Lung (tissue), 12 donors: Measurements from ENCODE around the gene CACUL1. TPM values are rescaled to one million over a fixed set of nuclear protein-coding genes. Genes with fewer than 3 reads are reported as not detected.

ENCODE experiments used
- ATAC-seq: fragments of 200-7000 bp; cut with Tn5 transposase; one replicate; pipeline ENCODE4 v1.9.1; 2020; ENCODE audit warnings: moderate number of reproducible peaks; ENCODE audit not compliant: insufficient read depth, low FRiP score
- DNase-seq, 3 donors: peaks; one replicate each; pipeline ENCODE4 v3.0.0-alpha.2; 2013 to 2017
- H3K27ac ChIP-seq, 2 donors: one replicate each; pipeline ENCODE4 v1.5.1; 2013; ENCODE audit warnings: mild to moderate bottlenecking in 2 of 2, moderate library complexity in 2 of 2, control low read depth in 1 of 2, inconsistent platforms in 1 of 2, low read depth in 1 of 2, low read length in 1 of 2
- H3K27me3 ChIP-seq, 3 donors: one replicate each; pipeline ENCODE4 v1.5.1; 2013; ENCODE audit warnings: low read length in 2 of 3; ENCODE audit not compliant: control insufficient read depth in 3 of 3, insufficient read depth in 3 of 3
- H3K36me3 ChIP-seq, 4 donors: one replicate each; pipeline ENCODE4 v1.5.1; 2013; ENCODE audit warnings: low read length in 4 of 4, mild to moderate bottlenecking in 1 of 4, moderate library complexity in 1 of 4; ENCODE audit not compliant: control insufficient read depth in 4 of 4, insufficient read depth in 4 of 4
- H3K4me1 ChIP-seq, 5 donors: one replicate each; pipeline ENCODE4 v1.5.1; 2013; ENCODE audit warnings: low read length in 5 of 5, mild to moderate bottlenecking in 2 of 5, moderate library complexity in 1 of 5; ENCODE audit not compliant: control insufficient read depth in 5 of 5, insufficient read depth in 5 of 5
- H3K4me3 ChIP-seq: one replicate; pipeline ENCODE4 v1.5.1; 2013; ENCODE audit warnings: mild to moderate bottlenecking, control low read depth, moderate library complexity
- H3K9ac ChIP-seq, 2 donors: one replicate each; pipeline ENCODE4 v1.5.1; 2013; ENCODE audit warnings: low read length in 2 of 2, control low read depth in 1 of 2; ENCODE audit not compliant: insufficient read depth in 1 of 2
- H3K9me3 ChIP-seq, 4 donors: one replicate each; pipeline ENCODE4 v1.5.1; 2013; ENCODE audit warnings: low read length in 3 of 4, mild to moderate bottlenecking in 1 of 4, moderate library complexity in 1 of 4; ENCODE audit not compliant: control insufficient read depth in 4 of 4, insufficient read depth in 3 of 4
- WGBS, 2 donors: extraction: QIAGEN DNeasy Blood & Tissue Kit; methylation state at CpG; one replicate each; pipeline ENCODE4 v1.1.7; 2013; 5-methylcytosine and 5-hydroxymethylcytosine counted together
- polyA plus RNA-seq, 2 donors: library from polyadenylated mRNA; stranded (reverse); fragments of 200-250 nt; gene quantifications; one replicate each; pipeline ENCODE4 v1.2.1, GENCODE V29; 2013
- total RNA-seq, 2 donors: library from RNA; depleted of rRNA in 1 of 2; stranded (reverse); fragments of >200 nt in 1 of 2; gene quantifications; one replicate each; pipeline ENCODE4 v1.2.1, GENCODE V29; 2014 to 2021
- TF ChIP-seq, protein P1 (sequence below): IDR thresholded peaks from 2 replicates; pipeline ENCODE4 v1.5.1; 2012; ENCODE audit warnings: mild to moderate bottlenecking; ENCODE audit errors: control extremely low read depth, extremely low read depth
- donor health status: control.
- donor health status: control.
- donor health status: Bipolar disorder and iron deficiency.
- donor health status: healthy.
- donor health status: DM: yes; HTN: yes; CAD: no.

The CACUL1 gene
- total and polyA plus RNA-seq, 4 donors = 7.9 to 66.3 (median 23.0) TPM

DNA sequence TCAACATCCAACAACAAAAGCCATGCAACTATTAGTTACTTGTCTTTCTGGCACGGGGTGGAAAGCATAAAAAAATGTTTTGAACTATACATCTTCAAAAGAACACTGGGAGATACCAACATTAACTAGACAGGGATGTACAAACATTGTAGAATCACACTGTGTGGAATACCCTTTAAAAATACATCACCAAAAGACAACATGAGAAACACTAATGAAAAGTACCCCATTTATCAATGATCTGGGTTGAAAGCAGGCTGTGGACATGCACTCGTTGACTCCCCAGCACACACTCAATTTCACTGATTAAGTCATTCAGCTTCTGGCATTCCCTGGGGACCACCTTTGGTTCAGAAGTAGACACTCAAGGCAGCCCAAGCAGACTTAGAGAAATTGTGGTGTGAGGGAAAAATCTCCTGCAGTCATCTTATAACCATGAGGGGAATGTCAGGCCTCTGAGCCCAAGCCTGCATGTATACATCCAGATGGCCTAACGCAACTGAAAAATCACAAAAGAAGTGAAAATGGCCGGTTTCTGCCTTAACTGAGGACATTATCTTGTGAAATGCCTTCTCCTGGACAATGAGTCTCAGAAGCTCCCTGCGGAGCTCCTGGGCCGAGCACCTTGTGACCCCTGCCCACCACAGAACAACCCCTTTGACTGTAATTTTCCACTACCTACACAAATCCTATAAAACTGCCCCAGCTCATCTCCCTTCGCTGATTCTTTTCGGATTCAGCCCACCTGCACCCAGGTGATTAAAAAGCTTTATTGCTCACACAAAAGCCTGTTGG, 53.0 kb downstream of the CACUL1 start:
- DNase-seq (no peak), ATAC-seq (no peak)
- H3K4me3 ChIP-seq = no peak overlapping the region
- H3K27ac ChIP-seq = no peak overlapping the region
- H3K27me3 ChIP-seq = no peaks in the 10 kb centered on the region
- H3K36me3 ChIP-seq = peaks cover 3 to 7% (median 6%) of the 10 kb centered on the region in 4 donors
- H3K9ac ChIP-seq = no peak overlapping the region
- H3K9me3 ChIP-seq = no peaks in the 10 kb centered on the region
- peaks cover 0 to 3% (median 0%) of the 10 kb centered on the region in 5 donors for H3K4me1 ChIP-seq
- TF ChIP-seq, protein P1, sequence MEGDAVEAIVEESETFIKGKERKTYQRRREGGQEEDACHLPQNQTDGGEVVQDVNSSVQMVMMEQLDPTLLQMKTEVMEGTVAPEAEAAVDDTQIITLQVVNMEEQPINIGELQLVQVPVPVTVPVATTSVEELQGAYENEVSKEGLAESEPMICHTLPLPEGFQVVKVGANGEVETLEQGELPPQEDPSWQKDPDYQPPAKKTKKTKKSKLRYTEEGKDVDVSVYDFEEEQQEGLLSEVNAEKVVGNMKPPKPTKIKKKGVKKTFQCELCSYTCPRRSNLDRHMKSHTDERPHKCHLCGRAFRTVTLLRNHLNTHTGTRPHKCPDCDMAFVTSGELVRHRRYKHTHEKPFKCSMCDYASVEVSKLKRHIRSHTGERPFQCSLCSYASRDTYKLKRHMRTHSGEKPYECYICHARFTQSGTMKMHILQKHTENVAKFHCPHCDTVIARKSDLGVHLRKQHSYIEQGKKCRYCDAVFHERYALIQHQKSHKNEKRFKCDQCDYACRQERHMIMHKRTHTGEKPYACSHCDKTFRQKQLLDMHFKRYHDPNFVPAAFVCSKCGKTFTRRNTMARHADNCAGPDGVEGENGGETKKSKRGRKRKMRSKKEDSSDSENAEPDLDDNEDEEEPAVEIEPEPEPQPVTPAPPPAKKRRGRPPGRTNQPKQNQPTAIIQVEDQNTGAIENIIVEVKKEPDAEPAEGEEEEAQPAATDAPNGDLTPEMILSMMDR = no peak
- WGBS, 2 donors = 91% methylated on average over 8 of the region's 8 CpGs

DNA sequence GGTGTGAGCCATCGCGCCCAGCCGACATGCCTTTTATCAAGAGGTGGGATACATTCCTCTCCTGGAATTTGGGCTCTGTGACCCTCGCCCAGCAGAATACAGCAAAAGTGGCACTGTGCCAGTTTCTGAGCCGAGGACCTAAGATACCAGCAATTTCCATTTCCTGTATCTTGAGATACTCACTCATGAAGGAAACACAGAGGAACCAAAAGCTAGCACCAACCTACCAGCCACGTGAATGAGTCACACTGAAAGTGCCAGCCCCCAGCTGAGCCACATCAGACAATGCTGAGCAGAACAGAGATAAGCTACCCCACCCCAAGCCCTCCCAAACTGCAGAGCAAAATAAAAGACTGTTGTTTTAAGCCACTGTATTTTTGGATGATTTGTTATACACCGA, 56.3 kb downstream of the CACUL1 start:
- Histone ChIP-seq H3K27ac (no peak overlapping the region), H3K9ac (no peak overlapping the region), H3K4me3 (no peak overlapping the region), H3K4me1 (peaks cover 0 to 3% (median 0%) of the 10 kb centered on the region in 5 donors), H3K27me3 (no peaks in the 10 kb centered on the region), H3K36me3 (peaks cover 3 to 9% (median 7%) of the 10 kb centered on the region in 4 donors), H3K9me3 (no peaks in the 10 kb centered on the region)
- WGBS, 2 donors = 67 to 71% methylated on average over 7 of the region's 7 CpGs
- ATAC-seq = no peak
- no peak for DNase-seq
- TF ChIP-seq, protein P1 = no peak

DNA sequence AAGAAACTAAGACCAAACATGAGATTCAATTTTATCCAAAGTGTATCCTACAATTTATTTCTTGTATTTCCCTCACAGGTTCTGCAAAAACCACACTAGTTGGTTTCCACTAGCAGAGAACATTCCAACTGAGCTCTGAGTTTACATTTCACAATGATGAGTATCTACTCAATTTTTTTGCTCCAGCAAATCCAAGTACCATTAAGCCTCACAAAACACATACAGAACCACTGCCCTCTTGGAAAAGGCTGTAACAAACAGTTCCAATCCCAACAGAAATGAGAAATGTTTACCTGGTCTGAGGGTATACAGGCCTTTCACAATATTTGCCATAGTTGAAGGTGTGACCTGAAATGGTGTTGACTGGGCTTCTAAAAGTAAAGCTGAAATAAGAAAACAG, 59.9 kb downstream of the CACUL1 start:
- TF ChIP-seq, protein P1 = no peak
- peaks cover 6 to 8% (median 6%) of the 10 kb centered on the region in 4 donors for H3K36me3 ChIP-seq
- peaks cover 0 to 3% (median 0%) of the 10 kb centered on the region in 5 donors for H3K4me1 ChIP-seq
- H3K9ac ChIP-seq = no peak overlapping the region
- H3K27ac ChIP-seq = no peak overlapping the region
- H3K4me3 ChIP-seq = no peak overlapping the region
- DNase-seq (no peak), ATAC-seq (no peak)
- H3K27me3 ChIP-seq = no peaks in the 10 kb centered on the region
- H3K9me3 ChIP-seq = no peaks in the 10 kb centered on the region
